Spleen (tissue), 7 donors: ENCODE results near the gene NOP9.

Experiments used
- POLR2A ChIP-seq, 3 donors: fragments of 450-650 bp; IDR thresholded peaks; one replicate each; pipeline ENCODE4 v1.5.1; 2017; ENCODE audit warnings: antibody characterized with exemption in 3 of 3, mild to moderate bottlenecking in 1 of 3
- POLR2AphosphoS5 ChIP-seq, 3 donors: sonication (generic); formaldehyde crosslinking; IDR thresholded peaks; one replicate each; pipeline ENCODE4 v1.5.1; 2017; ENCODE audit warnings: antibody characterized with exemption in 3 of 3
- TF ChIP-seq, protein P1 (sequence below), 11 experiments: fragments of 200-600 bp in 7 of 11; fragments of 450-650 bp in 4 of 11; sonication (generic) in 4 of 11; IDR thresholded peaks in 8 of 11; conservative IDR thresholded peaks in 3 of 11; 1 replicate in 7 of 11; 2 replicates in 4 of 11; pipeline versions ENCODE4 v1.4.0 to v1.8.0; 2016 to 2021; ENCODE audit warnings: antibody characterized with exemption in 11 of 11, inconsistent platforms in 4 of 11, mild to moderate bottlenecking in 1 of 11
- donor health status: DM: no; HTN: no; CAD: no; lungs with moderate emphysema.
- donor health status: DM: no; HTN: no; CAD: no.
- donor health status: DM: no; HTN: no; CAD: no.

DNA sequence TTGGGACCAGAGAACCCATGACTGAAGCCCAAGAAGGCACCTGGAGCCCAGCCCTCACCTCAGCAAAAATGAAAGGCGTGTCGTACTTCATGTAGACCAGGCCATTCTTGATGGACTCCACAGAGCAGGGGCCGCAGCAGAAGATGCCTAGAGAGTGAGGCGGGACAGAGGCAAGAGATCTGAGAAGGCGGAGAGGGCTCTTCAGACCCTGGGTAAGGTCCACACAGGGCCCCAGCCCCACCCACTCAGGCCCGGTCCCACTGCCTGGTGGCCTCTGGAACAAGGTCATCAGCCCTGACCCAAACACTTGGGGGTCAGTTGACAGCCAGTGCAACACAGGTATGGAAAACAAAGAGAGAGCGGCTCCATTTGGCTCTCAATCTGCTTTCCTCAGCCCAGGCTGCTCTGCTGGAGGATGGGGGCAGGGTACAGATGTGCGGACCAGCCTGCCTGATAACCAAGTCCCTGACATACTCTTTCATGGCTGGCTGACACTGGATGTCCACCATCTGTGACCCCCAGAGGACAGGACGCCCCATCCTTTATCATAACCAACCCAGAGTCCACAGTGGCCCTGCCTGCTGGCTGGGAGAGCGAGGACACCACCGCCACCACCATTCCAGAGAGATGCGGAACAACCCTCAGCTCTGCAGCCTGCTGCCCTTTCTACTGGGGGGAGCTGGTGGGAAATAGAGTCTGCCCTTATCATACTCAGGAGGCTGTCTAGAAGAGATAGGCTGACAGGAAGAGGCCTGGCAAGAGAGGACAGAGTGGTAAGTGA lies 43.5 kb upstream of the NOP9 start:
- TF ChIP-seq, protein P1, sequence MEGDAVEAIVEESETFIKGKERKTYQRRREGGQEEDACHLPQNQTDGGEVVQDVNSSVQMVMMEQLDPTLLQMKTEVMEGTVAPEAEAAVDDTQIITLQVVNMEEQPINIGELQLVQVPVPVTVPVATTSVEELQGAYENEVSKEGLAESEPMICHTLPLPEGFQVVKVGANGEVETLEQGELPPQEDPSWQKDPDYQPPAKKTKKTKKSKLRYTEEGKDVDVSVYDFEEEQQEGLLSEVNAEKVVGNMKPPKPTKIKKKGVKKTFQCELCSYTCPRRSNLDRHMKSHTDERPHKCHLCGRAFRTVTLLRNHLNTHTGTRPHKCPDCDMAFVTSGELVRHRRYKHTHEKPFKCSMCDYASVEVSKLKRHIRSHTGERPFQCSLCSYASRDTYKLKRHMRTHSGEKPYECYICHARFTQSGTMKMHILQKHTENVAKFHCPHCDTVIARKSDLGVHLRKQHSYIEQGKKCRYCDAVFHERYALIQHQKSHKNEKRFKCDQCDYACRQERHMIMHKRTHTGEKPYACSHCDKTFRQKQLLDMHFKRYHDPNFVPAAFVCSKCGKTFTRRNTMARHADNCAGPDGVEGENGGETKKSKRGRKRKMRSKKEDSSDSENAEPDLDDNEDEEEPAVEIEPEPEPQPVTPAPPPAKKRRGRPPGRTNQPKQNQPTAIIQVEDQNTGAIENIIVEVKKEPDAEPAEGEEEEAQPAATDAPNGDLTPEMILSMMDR (IDR thresholded peaks at IDR 0.05 in 8 of 11, conservative IDR thresholded peaks at IDR 0.05 in 3 of 11): no peak
- TF ChIP-seq POLR2A (IDR thresholded peaks at IDR 0.05) (no peak), POLR2AphosphoS5 (IDR thresholded peaks at IDR 0.05) (no peak)
